Activated B cell treated with CpG ODN at 0.5 μM for 24 hours (primary cell): ENCODE results near the gene NCKAP5. TPM values are rescaled to one million over a fixed set of nuclear protein-coding genes. Genes with fewer than 3 reads are reported as not detected.

Source experiments
- ATAC-seq: fragments of 200-7000 bp; cut with Tn5 transposase; one replicate; pipeline ENCODE4 v1.10.0; 2021; ENCODE audit warnings: low read depth, mild to moderate bottlenecking, moderate library complexity
- CTCF ChIA-PET: fragments of 350-600 bp; sonication (Branson Sonifier 250); formaldehyde crosslinking; loops from one replicate; lab custom pipeline; 2021; ENCODE audit warnings: antibody characterized with exemption; lab: Charles Lee
- POLR2A ChIA-PET: fragments of 350-600 bp; sonication (Branson Sonifier 250); formaldehyde crosslinking; loops from one replicate; lab custom pipeline; 2021; ENCODE audit warnings: antibody characterized with exemption; lab: Charles Lee
- DNase-seq: peaks from one replicate; pipeline ENCODE4 v3.0.0; 2022
- H3K27ac Mint-ChIP-seq: one replicate; pipeline ENCODE4 v1.8.0; 2020; ENCODE audit warnings: mixed read lengths
- H3K27me3 Mint-ChIP-seq: one replicate; pipeline ENCODE4 v1.8.0; 2021; ENCODE audit warnings: mixed read lengths
- H3K36me3 Mint-ChIP-seq: one replicate; pipeline ENCODE4 v1.8.0; 2021; ENCODE audit warnings: low read depth, mixed read lengths
- H3K4me1 Mint-ChIP-seq: one replicate; pipeline ENCODE4 v1.8.0; 2021; ENCODE audit warnings: mixed read lengths
- H3K4me3 Mint-ChIP-seq: one replicate; pipeline ENCODE4 v1.8.0; 2020; ENCODE audit warnings: mild to moderate bottlenecking, mixed read lengths
- H3K9me3 Mint-ChIP-seq: one replicate; pipeline ENCODE4 v1.8.0; 2020; ENCODE audit warnings: mixed read lengths
- intact Hi-C: fragments of 100-400 bp; cut with micrococcal nuclease; formaldehyde crosslinking; loops from one replicate; pipeline ENCODE4 v1.15.1; 2024
- total RNA-seq: library from RNA; stranded (reverse); gene quantifications from 2 replicates; pipeline ENCODE4 v1.2.3, GENCODE V29; 2022
- TF ChIP-seq, protein P1 (sequence below): fragments of 200-600 bp; IDR thresholded peaks from one replicate; pipeline ENCODE4 v1.8.0; 2022; ENCODE audit warnings: antibody characterized with exemption, mild to moderate bottlenecking

The NCKAP5 gene
- total RNA-seq, 1 donor from 2014 or later = not detected

DNA sequence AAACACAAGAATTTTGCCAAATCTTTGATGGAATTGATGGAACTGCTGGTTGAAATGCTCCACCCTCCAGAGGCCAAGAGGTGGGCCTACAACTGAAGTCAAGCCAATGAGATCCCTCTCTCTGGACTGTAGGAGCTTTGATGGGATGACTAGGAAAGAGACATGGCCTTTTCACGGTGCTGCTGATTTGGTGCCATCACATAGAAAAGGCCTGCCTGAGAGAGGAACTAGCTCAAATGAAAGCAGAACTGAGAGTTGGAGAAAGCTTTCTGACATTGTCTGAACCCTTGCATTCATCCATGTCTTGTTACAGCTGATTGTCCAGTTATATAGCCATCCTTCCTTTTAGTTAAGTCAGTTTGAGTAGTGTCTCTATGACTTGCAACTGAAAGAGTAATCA is 614.5 kb downstream of the NCKAP5 start:
- Mint-ChIP-seq H3K4me3 (no peak overlapping the region), H3K4me1 (peaks cover 8% of the 10 kb centered on the region), H3K27ac (peak overlapping the region; percentile 18), H3K9me3 (no peaks in the 10 kb centered on the region), H3K27me3 (no peaks in the 10 kb centered on the region), H3K36me3 (no peaks in the 10 kb centered on the region)
- CTCF ChIA-PET = no interaction called here
- POLR2A ChIA-PET = no interaction called here
- intact Hi-C loops = no loop called here
- ATAC-seq (peak; percentile 47), DNase-seq (no peak)
- TF ChIP-seq, protein P1, sequence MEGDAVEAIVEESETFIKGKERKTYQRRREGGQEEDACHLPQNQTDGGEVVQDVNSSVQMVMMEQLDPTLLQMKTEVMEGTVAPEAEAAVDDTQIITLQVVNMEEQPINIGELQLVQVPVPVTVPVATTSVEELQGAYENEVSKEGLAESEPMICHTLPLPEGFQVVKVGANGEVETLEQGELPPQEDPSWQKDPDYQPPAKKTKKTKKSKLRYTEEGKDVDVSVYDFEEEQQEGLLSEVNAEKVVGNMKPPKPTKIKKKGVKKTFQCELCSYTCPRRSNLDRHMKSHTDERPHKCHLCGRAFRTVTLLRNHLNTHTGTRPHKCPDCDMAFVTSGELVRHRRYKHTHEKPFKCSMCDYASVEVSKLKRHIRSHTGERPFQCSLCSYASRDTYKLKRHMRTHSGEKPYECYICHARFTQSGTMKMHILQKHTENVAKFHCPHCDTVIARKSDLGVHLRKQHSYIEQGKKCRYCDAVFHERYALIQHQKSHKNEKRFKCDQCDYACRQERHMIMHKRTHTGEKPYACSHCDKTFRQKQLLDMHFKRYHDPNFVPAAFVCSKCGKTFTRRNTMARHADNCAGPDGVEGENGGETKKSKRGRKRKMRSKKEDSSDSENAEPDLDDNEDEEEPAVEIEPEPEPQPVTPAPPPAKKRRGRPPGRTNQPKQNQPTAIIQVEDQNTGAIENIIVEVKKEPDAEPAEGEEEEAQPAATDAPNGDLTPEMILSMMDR = no peak

DNA sequence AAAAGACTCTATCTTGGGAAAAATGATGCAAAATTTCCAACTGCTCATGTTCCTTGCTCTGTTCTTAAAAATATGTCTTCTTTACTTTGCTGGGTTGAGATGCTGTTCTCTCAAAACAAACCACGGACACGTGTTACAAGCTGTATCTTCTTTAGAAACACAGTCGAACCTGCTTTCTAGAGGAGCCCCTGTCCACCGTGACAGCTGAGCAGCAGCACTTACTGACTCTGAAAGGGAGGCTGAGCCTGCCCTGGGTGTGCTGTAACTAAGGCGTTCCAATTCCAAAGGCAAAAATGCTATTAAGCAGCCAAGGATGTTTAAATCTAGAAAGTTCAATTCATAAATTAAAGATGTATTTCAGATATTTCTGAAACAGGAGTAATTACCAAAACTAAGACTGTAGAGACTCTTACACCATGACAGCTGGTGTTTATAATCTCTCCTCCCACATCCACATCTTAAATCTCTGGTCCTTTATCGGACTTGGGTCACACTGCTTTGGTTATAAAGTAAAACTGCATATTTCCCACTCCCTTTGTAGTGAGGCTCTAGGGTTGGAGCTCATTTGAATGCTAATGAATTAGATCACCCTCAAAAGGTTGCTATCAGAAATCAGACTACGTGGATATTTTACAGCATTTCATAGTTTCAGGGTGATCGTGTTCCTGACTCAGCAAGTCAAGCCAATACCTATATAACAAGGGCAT is 617.1 kb downstream of the NCKAP5 start:
- CTCF ChIA-PET = no interaction called here
- POLR2A ChIA-PET = no interaction called here
- TF ChIP-seq, protein P1 = no peak

DNA sequence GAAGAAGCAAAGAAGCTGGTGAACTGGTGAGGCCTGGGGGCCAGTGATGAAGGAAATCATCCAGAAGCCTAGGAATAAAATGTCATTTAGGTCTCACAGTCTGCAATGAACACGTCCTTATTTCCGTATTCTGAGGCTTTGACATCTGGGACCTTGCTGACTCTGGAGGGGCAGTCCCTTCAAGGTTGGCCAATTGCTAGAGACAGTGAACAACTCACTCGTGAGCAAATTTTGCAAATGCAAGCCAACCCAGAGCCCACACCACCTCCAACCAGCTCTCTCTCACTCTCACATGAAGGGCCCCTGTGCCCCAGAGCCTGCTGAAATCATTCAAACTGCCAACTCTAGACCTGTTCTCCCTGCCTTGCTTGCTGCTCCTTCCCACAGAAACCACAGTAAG is 619.2 kb downstream of the NCKAP5 start:
- TF ChIP-seq, protein P1 = no peak
- H3K9me3 Mint-ChIP-seq = no peaks in the 10 kb centered on the region
- no peak for DNase-seq
- intact Hi-C loops = no loop called here
- H3K4me3 Mint-ChIP-seq = no peak overlapping the region
- no peaks in the 10 kb centered on the region for H3K36me3 Mint-ChIP-seq
- H3K27ac Mint-ChIP-seq = no peak overlapping the region
- H3K4me1 Mint-ChIP-seq = peaks cover 8% of the 10 kb centered on the region
- POLR2A ChIA-PET = no interaction called here
- CTCF ChIA-PET = no interaction called here
- no peaks in the 10 kb centered on the region for H3K27me3 Mint-ChIP-seq
- ATAC-seq = peak; percentile 42

More for the DNA sequence above, 617.1 kb downstream of the NCKAP5 start:
- intact Hi-C loops = no loop called here
- no peak overlapping the region for H3K27ac Mint-ChIP-seq
- DNase-seq (no peak), ATAC-seq (no peak)
- H3K9me3 Mint-ChIP-seq = no peaks in the 10 kb centered on the region
- no peaks in the 10 kb centered on the region for H3K27me3 Mint-ChIP-seq
- H3K4me1 Mint-ChIP-seq = peaks cover 8% of the 10 kb centered on the region
- H3K4me3 Mint-ChIP-seq = no peak overlapping the region
- H3K36me3 Mint-ChIP-seq = no peaks in the 10 kb centered on the region

DNA sequence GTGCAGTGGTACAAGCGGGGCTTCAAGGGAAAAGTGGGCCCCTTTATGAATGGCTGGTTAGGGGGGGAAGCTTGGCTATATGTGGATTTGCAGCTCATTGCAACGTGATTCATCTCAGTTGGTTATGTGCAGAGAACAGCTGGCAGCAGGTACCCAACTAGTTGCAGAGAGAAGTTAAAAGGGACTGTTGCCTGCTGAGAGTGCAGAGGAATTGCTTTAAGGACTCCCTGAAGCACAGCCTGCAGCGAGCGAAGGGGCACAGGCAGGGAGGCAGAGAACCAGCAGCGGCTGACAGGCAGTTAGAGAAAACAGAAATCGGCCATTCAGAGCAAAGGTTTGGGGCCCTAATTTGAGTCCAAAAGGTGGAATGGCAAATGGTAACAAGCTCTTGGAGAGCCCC is 620.1 kb downstream of the NCKAP5 start:
- intact Hi-C loops = no loop called here
- Mint-ChIP-seq H3K4me1 (peaks cover 1% of the 10 kb centered on the region), H3K36me3 (no peaks in the 10 kb centered on the region), H3K27ac (no peak overlapping the region), H3K4me3 (no peak overlapping the region), H3K9me3 (no peaks in the 10 kb centered on the region), H3K27me3 (no peaks in the 10 kb centered on the region)
- TF ChIP-seq, protein P1 = no peak
- DNase-seq = no peak
- ATAC-seq = no peak
- CTCF ChIA-PET = no interaction called here
- POLR2A ChIA-PET = no interaction called here

DNA sequence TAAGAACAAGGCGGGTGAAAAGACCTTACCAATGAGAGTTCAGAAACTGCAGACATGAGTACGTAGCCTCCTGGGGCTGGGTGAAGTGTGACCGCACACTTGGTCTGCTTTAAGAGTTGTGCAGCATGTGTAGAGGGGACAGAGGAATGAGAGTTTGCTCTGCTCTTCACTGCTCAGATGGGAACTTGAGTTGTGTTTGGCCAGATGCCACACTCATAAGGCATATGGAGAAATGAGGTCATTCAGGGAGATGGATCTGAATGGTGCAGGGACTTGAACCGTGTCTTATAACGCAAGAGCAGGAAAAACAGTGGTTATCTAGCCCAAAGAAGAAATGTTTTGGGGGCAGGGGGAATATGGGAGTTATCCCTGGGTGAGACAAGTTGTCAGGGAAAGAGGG is 624.4 kb downstream of the NCKAP5 start:
- H3K27me3 Mint-ChIP-seq = no peaks in the 10 kb centered on the region
- TF ChIP-seq, protein P1 = no peak
- ATAC-seq (no peak), DNase-seq (no peak)
- H3K4me1 Mint-ChIP-seq = no peaks in the 10 kb centered on the region
- no peaks in the 10 kb centered on the region for H3K36me3 Mint-ChIP-seq
- no peak overlapping the region for H3K4me3 Mint-ChIP-seq
- H3K9me3 Mint-ChIP-seq = no peaks in the 10 kb centered on the region
- POLR2A ChIA-PET = no interaction called here
- no peak overlapping the region for H3K27ac Mint-ChIP-seq
- CTCF ChIA-PET = no interaction called here
- intact Hi-C loops = no loop called here
